ENCODE data around the gene KCNH1.
A peak's percentile ranks its signal among the peaks of the same experiment; 100 is the strongest.

Gene KCNH1

GRCh38 chr1:210794445-210794844 is 339.5 kb downstream of the KCNH1 start:
- Histone ChIP-seq H3K4me2 (ENCODE audit: low read length) (no peak overlapping the region), H3K4me1 (ENCODE audit: control insufficient read depth, low read depth, low read length) (peaks cover 4% of the 10 kb centered on the region), H3K79me2 (ENCODE audit: control insufficient read depth, insufficient read depth, low read length) (no peaks in the 10 kb centered on the region), H3K23ac (ENCODE audit: low read length) (no peak overlapping the region), H2BK15ac (replicated peaks; ENCODE audit: low read depth) (no peak overlapping the region), H3K9ac (ENCODE audit: low read length) (no peak overlapping the region), H3K4ac (ENCODE audit: low read depth, low read length) (no peak overlapping the region), H4K8ac (ENCODE audit: low read depth, low read length) (no peak overlapping the region), H2BK5ac (ENCODE audit: low read length) (no peak overlapping the region), H4K5ac (ENCODE audit: low read length) (no peak overlapping the region), H3K56ac (ENCODE audit: low read length) (no peak overlapping the region), H2BK120ac (ENCODE audit: low read depth, low read length) (no peak overlapping the region), H3K27me3 (ENCODE audit: insufficient read depth, low read length, poor library complexity) (no peaks in the 10 kb centered on the region), H3K36me3 (ENCODE audit: control insufficient read depth, insufficient read depth, low read length) (no peaks in the 10 kb centered on the region), H2AK5ac (ENCODE audit: low read length) (no peak overlapping the region), H3K79me1 (ENCODE audit: low read length) (no peaks in the 10 kb centered on the region), H3K18ac (ENCODE audit: low read length) (no peak overlapping the region), H3K27ac (ENCODE audit: low read depth, low read length) (no peak overlapping the region), H3K4me3 (ENCODE audit: low read length) (no peak overlapping the region)
- no CpG with 5 or more reads among the region's 1 CpG for WGBS (ENCODE audit: extremely low coverage, insufficient coverage, low lambda C conversion rate)
- DNase-seq = no peak

GRCh38 chr1:210792250-210793102 is 341.5 kb downstream of the KCNH1 start:
- Histone ChIP-seq H3K4me3 (ENCODE audit: low read length) (no peak overlapping the region), H4K8ac (ENCODE audit: low read depth, low read length) (no peak overlapping the region), H2BK15ac (replicated peaks; ENCODE audit: low read depth) (no peak overlapping the region), H3K56ac (ENCODE audit: low read length) (peak overlapping the region; percentile 18), H3K36me3 (ENCODE audit: control insufficient read depth, insufficient read depth, low read length) (no peaks in the 10 kb centered on the region), H2BK120ac (ENCODE audit: low read depth, low read length) (no peak overlapping the region), H3K18ac (ENCODE audit: low read length) (no peak overlapping the region), H3K79me2 (ENCODE audit: control insufficient read depth, insufficient read depth, low read length) (no peaks in the 10 kb centered on the region), H3K4me2 (ENCODE audit: low read length) (no peak overlapping the region), H2AK5ac (ENCODE audit: low read length) (no peak overlapping the region), H2BK5ac (ENCODE audit: low read length) (no peak overlapping the region), H3K27ac (ENCODE audit: low read depth, low read length) (peak overlapping the region; percentile 55), H3K9ac (ENCODE audit: low read length) (no peak overlapping the region), H4K5ac (ENCODE audit: low read length) (no peak overlapping the region), H3K23ac (ENCODE audit: low read length) (no peak overlapping the region), H3K79me1 (ENCODE audit: low read length) (no peaks in the 10 kb centered on the region), H3K4me1 (ENCODE audit: control insufficient read depth, low read depth, low read length) (peaks cover 4% of the 10 kb centered on the region), H3K4ac (ENCODE audit: low read depth, low read length) (no peak overlapping the region), H3K27me3 (ENCODE audit: insufficient read depth, low read length, poor library complexity) (no peaks in the 10 kb centered on the region)
- no CpG with 5 or more reads among the region's 3 CpGs for WGBS (ENCODE audit: extremely low coverage, insufficient coverage, low lambda C conversion rate)
- peak; percentile 94 for DNase-seq

- Histone ChIP-seq H3K79me2 (ENCODE audit: control insufficient read depth, insufficient read depth, low read length) (no peaks in the 10 kb centered on the region), H4K8ac (ENCODE audit: low read depth, low read length) (no peak overlapping the region), H3K23ac (ENCODE audit: low read length) (no peak overlapping the region), H3K9ac (ENCODE audit: low read length) (no peak overlapping the region), H3K36me3 (ENCODE audit: control insufficient read depth, insufficient read depth, low read length) (no peaks in the 10 kb centered on the region), H2AK5ac (ENCODE audit: low read length) (no peak overlapping the region), H3K27me3 (ENCODE audit: insufficient read depth, low read length, poor library complexity) (no peaks in the 10 kb centered on the region), H3K27ac (ENCODE audit: low read depth, low read length) (no peak overlapping the region), H4K5ac (ENCODE audit: low read length) (no peak overlapping the region), H3K4me2 (ENCODE audit: low read length) (no peak overlapping the region), H3K4me1 (ENCODE audit: control insufficient read depth, low read depth, low read length) (peaks cover 4% of the 10 kb centered on the region), H2BK15ac (replicated peaks; ENCODE audit: low read depth) (no peak overlapping the region), H3K18ac (ENCODE audit: low read length) (no peak overlapping the region), H2BK120ac (ENCODE audit: low read depth, low read length) (no peak overlapping the region), H3K79me1 (ENCODE audit: low read length) (no peaks in the 10 kb centered on the region), H3K4ac (ENCODE audit: low read depth, low read length) (no peak overlapping the region), H2BK5ac (ENCODE audit: low read length) (no peak overlapping the region), H3K56ac (ENCODE audit: low read length) (no peak overlapping the region), H3K4me3 (ENCODE audit: low read length) (no peak overlapping the region)
- no CpG with 5 or more reads among the region's 2 CpGs for WGBS (ENCODE audit: extremely low coverage, insufficient coverage, low lambda C conversion rate)
- DNase-seq = no peak
These were observed 343.8 kb downstream of the KCNH1 start for GRCh38 chr1:210790196-210790595.

GRCh38 chr1:210787800-210788199 is 346.1 kb downstream of the KCNH1 start:
- Histone ChIP-seq H3K4me3 (ENCODE audit: low read length) (no peak overlapping the region), H2AK5ac (ENCODE audit: low read length) (no peak overlapping the region), H4K8ac (ENCODE audit: low read depth, low read length) (no peak overlapping the region), H3K23ac (ENCODE audit: low read length) (no peak overlapping the region), H3K79me2 (ENCODE audit: control insufficient read depth, insufficient read depth, low read length) (no peaks in the 10 kb centered on the region), H3K4ac (ENCODE audit: low read depth, low read length) (no peak overlapping the region), H4K5ac (ENCODE audit: low read length) (no peak overlapping the region), H3K9ac (ENCODE audit: low read length) (no peak overlapping the region), H3K56ac (ENCODE audit: low read length) (no peak overlapping the region), H3K27me3 (ENCODE audit: insufficient read depth, low read length, poor library complexity) (no peaks in the 10 kb centered on the region), H3K27ac (ENCODE audit: low read depth, low read length) (no peak overlapping the region), H3K18ac (ENCODE audit: low read length) (no peak overlapping the region), H3K36me3 (ENCODE audit: control insufficient read depth, insufficient read depth, low read length) (no peaks in the 10 kb centered on the region), H2BK15ac (replicated peaks; ENCODE audit: low read depth) (no peak overlapping the region), H3K79me1 (ENCODE audit: low read length) (no peaks in the 10 kb centered on the region), H3K4me1 (ENCODE audit: control insufficient read depth, low read depth, low read length) (peaks cover 4% of the 10 kb centered on the region), H3K4me2 (ENCODE audit: low read length) (no peak overlapping the region), H2BK5ac (ENCODE audit: low read length) (no peak overlapping the region), H2BK120ac (ENCODE audit: low read depth, low read length) (no peak overlapping the region)
- no peak for DNase-seq
- WGBS (ENCODE audit: extremely low coverage, insufficient coverage, low lambda C conversion rate) = no CpG with 5 or more reads among the region's 1 CpG

GRCh38 chr1:210786546-210786945 is 347.4 kb downstream of the KCNH1 start:
- Histone ChIP-seq H4K8ac (ENCODE audit: low read depth, low read length) (no peak overlapping the region), H3K23ac (ENCODE audit: low read length) (no peak overlapping the region), H3K79me2 (ENCODE audit: control insufficient read depth, insufficient read depth, low read length) (no peaks in the 10 kb centered on the region), H2BK5ac (ENCODE audit: low read length) (no peak overlapping the region), H3K27ac (ENCODE audit: low read depth, low read length) (no peak overlapping the region), H3K36me3 (ENCODE audit: control insufficient read depth, insufficient read depth, low read length) (no peaks in the 10 kb centered on the region), H2BK15ac (replicated peaks; ENCODE audit: low read depth) (no peak overlapping the region), H2BK120ac (ENCODE audit: low read depth, low read length) (no peak overlapping the region), H3K4ac (ENCODE audit: low read depth, low read length) (no peak overlapping the region), H4K5ac (ENCODE audit: low read length) (no peak overlapping the region), H3K18ac (ENCODE audit: low read length) (no peak overlapping the region), H3K9ac (ENCODE audit: low read length) (no peak overlapping the region), H3K4me1 (ENCODE audit: control insufficient read depth, low read depth, low read length) (no peaks in the 10 kb centered on the region), H3K4me2 (ENCODE audit: low read length) (no peak overlapping the region), H2AK5ac (ENCODE audit: low read length) (no peak overlapping the region), H3K79me1 (ENCODE audit: low read length) (no peaks in the 10 kb centered on the region), H3K4me3 (ENCODE audit: low read length) (no peak overlapping the region), H3K27me3 (ENCODE audit: insufficient read depth, low read length, poor library complexity) (no peaks in the 10 kb centered on the region), H3K56ac (ENCODE audit: low read length) (no peak overlapping the region)
- no peak for DNase-seq
- no CpG with 5 or more reads among the region's 1 CpG for WGBS (ENCODE audit: extremely low coverage, insufficient coverage, low lambda C conversion rate)

- no peaks in the 10 kb centered on the region for H3K79me2 ChIP-seq (ENCODE audit: control insufficient read depth, insufficient read depth, low read length)
- H4K8ac ChIP-seq (ENCODE audit: low read depth, low read length) = no peak overlapping the region
- H3K4ac ChIP-seq (ENCODE audit: low read depth, low read length) = no peak overlapping the region
- no peak overlapping the region for H3K18ac ChIP-seq (ENCODE audit: low read length)
- no peak for DNase-seq
- H3K4me2 ChIP-seq (ENCODE audit: low read length) = no peak overlapping the region
- H3K4me3 ChIP-seq (ENCODE audit: low read length) = no peak overlapping the region
- no peak overlapping the region for H3K27ac ChIP-seq (ENCODE audit: low read depth, low read length)
- no peaks in the 10 kb centered on the region for H3K4me1 ChIP-seq (ENCODE audit: control insufficient read depth, low read depth, low read length)
- no peak overlapping the region for H3K9ac ChIP-seq (ENCODE audit: low read length)
- no peak overlapping the region for H2BK5ac ChIP-seq (ENCODE audit: low read length)
- no peaks in the 10 kb centered on the region for H3K36me3 ChIP-seq (ENCODE audit: control insufficient read depth, insufficient read depth, low read length)
- no peaks in the 10 kb centered on the region for H3K79me1 ChIP-seq (ENCODE audit: low read length)
- no peak overlapping the region for H3K23ac ChIP-seq (ENCODE audit: low read length)
- H3K56ac ChIP-seq (ENCODE audit: low read length) = no peak overlapping the region
- H2AK5ac ChIP-seq (ENCODE audit: low read length) = no peak overlapping the region
- H3K27me3 ChIP-seq (ENCODE audit: insufficient read depth, low read length, poor library complexity) = peaks cover 1% of the 10 kb centered on the region
- no peak overlapping the region for H4K5ac ChIP-seq (ENCODE audit: low read length)
- H2BK120ac ChIP-seq (ENCODE audit: low read depth, low read length) = no peak overlapping the region
- H2BK15ac ChIP-seq (replicated peaks; ENCODE audit: low read depth) = no peak overlapping the region
- no CpG with 5 or more reads among the region's 1 CpG for WGBS (ENCODE audit: extremely low coverage, insufficient coverage, low lambda C conversion rate)
These were observed 350.0 kb downstream of the KCNH1 start for GRCh38 chr1:210783925-210784324.

All from mesendoderm (in vitro differentiated cells).